DMS153 treated with DMSO at 0.1 percent for 48 hours (cell line): ENCODE data around the gene PDRG1.
"Not testable (repeated sequence)": the region's sequence is repeated elsewhere in the genome, so short reads cannot be mapped to it uniquely, and the experiment has no call there.

Experiments used
- DNase-seq: peaks from one replicate; lab custom pipeline; 2025; ENCODE audit not compliant: unreplicated experiment; lab: John Stamatoyannopoulos, UW

Gene PDRG1

DNA sequence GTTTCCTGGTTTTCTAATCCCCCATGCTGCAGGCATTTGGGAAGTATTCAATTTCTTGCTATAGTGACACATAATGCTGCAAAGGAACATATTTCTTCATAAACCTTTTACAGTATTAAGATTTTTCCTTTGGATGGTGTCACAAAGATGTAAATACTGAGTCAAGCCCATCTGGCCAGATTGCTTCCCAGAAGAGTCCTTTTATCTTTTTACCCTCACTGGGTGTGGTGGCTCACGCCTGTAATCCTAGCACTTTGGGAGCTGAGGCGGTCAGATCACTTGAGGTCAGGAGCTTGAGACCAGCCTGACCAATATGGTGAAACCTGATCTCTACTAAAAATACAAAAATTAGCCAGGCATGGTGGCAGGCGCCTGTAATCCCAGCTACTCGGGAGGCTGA lies 22.2 kb downstream of the PDRG1 start:
- DNase-seq = not testable (repeated sequence)

GRCh38 chr20:31927627-31928159 lies 24.2 kb downstream of the PDRG1 start:
- no peak for DNase-seq

DNA sequence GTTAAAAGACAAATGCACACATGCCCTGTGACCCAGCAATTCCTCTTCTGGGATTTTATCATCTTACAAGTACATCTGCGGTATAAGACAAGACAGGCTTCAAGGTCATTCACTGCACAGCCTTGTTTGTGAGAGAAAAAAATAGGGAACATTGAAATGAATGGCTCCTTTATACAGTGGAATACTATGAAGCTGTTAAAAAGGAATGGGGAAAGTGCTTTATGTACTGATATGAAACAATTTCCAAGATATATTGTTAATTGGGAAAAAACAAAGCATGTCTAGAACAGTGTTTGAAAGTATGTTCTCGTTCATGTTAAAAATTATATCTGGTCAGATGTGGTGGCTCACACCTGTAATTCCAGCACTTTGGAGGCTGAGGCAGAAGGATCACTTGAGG lies 25.4 kb downstream of the PDRG1 start:
- no peak for DNase-seq

DNA sequence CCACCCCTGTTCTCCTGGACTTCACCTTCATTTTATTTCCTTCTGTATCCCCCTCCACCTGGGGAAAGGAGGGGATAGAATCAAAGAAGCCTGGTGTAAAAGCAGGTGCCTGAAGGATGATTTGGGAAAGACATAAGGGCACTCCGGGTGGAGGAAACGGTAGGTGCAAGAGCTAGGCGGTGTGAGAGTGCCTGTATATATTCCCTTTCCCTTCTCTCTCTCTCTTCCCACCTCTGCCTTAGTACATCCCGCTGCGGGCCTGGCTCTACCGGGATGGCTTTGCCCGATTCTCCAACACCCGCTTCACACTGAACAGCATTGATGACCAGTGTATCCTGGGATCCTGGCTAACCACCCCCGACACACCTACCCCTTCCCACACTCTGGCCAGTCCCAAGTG lies 26.2 kb downstream of the PDRG1 start:
- no peak for DNase-seq

DNA sequence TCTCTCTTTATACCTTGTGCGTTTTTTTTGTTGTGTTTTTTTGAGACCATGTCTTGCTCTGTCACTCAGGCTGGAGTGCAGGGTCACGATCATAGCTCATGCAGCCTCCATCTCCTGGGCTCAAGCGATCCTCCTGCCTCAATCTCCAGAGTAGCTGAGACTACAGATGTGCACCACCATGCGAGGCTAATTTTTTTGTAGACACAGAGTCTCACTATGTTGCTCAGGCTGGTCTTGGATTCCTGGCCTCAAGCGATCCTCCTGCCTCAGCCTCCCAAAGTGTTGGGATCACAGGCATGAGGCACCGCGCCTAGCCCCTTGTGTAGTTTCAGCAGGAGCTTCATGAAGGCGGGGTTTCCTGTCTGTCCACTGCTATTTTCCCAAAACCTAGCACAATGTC lies 27.3 kb downstream of the PDRG1 start:
- DNase-seq = no peak

DNA sequence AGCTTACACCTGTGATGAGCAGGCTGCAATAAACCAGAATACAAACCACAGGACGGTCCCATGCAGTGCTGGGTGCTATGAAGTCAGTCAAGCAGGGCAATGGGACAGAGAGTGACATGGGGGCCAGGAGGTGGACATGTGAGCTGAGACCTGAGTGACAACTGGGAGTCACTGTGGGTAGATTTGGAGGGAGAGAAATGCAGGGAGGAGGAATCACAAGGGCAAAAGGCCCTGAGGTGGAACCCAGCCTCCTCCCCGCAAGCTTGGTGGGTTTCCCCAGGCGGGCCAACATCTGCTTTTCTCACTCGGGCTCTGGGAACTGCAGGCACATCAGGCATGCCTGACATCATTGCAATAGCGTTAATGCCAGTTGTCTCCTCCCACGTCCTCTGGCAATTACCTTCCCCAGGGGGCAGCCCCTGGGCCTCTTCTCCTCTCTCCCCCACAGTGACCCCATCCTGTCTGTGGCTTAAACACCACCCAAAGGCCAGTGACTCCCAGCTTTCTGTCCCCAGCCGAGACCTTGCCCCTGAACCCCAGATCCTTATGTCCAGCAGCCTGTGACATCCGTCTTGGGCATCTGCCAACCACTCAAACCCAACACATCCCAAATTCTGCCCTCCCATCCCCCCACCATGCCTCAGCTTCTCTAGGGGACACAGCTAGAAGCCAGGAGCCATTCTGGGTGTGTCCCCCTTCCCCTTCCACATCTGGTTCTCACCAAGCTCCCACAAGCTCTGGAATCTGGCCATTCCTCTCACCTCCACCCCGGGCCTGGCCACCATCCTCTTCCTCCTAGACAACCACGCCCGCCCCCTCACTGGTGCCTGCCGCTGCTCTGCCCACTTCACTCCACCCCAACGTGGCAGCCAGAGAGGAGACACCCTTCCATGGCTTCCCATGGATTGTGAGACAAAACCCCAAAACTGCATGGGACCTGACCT lies 28.2 kb downstream of the PDRG1 start:
- DNase-seq = no peak

DNA sequence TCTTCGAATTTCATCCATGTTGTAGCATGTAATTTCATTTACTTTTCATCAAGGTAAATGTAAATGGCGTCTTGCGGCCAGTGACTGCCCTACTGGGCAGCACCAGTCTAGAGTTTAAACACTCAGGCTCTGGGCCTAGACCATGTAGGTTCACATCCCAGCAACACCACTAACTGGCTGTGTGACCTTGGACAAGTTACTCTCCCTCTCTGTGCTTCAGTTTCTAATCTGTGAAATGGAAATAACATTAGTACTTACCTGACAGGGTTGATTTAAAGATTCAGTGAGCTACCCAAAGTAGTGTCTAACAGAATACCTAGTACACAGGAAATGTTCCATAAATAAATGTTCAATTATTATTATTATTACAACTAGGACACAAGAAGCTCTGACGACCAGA lies 29.3 kb downstream of the PDRG1 start:
- no peak for DNase-seq

DNA sequence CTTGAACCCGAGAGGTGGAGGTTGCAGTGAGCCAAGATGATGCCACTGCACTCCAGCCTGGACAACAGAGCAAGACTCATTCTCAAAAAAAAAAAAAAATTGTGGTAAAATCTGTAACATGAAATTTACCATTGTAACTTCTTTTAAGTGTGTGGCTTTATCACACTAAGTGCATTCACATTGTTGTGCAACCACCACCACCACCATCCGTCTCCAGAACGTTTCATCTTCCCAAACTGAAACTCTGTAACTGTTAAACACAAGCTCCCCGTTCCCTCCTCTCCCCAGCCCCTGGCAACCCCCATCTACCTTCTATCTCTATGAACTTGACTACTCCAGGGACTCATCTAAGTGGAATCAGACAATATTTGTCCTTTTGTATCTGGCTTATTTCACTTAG lies 29.7 kb downstream of the PDRG1 start:
- DNase-seq = no peak

- DNase-seq = not testable (repeated sequence)
These were observed 30.4 kb downstream of the PDRG1 start for GRCh38 chr20:31921480-31921879.

DNA sequence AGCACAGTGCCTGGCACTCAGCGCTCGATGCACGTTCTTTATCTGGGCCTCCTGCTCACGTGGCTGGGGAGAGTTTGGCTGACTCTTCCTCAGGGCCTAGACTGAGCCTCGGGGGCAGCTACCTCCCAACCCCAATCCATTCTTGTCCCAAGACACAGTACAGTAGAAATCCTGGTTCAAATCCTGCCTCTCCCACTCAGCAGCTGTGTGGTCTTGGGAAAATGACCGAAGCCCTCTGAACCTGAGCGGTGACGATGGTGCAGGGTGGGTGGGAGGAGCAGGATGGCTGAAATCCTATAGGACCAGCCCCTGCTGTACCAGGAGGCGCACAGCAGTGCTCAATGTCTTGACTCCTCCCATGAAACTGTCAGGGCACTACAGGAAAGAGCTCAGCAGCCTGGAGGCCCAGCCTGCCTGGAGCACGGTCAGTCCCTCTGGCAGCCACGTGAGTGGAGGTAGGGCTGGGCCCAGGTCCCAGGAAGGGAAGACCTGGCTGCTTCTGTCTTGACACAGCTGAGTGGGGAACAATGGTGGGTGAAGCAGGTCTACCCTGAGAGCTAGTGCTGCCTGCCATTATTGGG lies 31.5 kb downstream of the PDRG1 start:
- no peak for DNase-seq

DNA sequence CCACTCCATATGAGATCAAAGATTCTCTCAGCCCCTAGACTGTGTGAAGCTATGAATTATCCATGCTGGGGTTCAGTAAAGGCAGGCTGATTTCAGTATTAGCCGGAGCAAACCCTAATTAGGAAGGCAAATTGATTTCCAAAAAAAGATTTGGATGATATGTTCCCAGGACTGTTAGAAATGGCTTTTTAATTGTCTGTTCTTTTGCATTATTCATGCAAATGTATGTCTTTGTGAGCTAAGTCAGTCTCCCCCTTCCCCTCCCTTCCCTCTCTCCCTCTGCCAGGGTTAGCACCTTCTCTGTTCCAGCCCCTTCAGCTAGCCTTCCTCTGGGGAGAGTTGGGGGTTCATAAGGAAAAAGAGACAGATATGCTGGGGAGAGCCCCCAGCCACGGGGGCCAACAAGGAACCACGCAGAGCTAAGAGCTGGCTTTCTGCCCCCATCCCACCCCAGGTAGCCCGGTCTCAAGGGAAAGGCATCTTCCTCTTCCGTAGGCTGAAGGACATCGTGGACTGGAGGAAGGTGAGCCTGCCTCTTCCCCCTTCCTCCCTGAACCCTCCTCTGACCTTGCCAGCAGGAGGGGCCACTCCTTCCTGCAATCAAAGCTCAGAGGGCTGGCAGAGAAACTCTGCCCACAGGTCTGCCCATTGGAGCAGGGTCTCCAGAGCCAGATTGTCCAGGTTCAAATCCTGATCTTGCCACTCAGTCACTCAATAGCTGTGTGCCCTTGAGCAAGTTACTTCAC lies 32.3 kb downstream of the PDRG1 start:
- DNase-seq = no peak

- DNase-seq = no peak
These were observed 33.3 kb downstream of the PDRG1 start for GRCh38 chr20:31918466-31919105.

GRCh38 chr20:31917962-31918412 lies 33.9 kb downstream of the PDRG1 start:
- not testable (repeated sequence) for DNase-seq

- DNase-seq = no peak
These were observed 35.1 kb downstream of the PDRG1 start for GRCh38 chr20:31916708-31917107.

- no peak for DNase-seq
These were observed 36.2 kb downstream of the PDRG1 start for GRCh38 chr20:31915491-31916280.

- no peak for DNase-seq
These were observed 37.7 kb downstream of the PDRG1 start for GRCh38 chr20:31914170-31914569.

GRCh38 chr20:31913431-31914157 lies 38.3 kb downstream of the PDRG1 start:
- no peak for DNase-seq

GRCh38 chr20:31910071-31910803 lies 41.6 kb downstream of the PDRG1 start:
- DNase-seq = no peak
